HG03565 (cell line): ENCODE measurements around the gene PDE2A.
"Not testable (repeated sequence)": the region's sequence is repeated elsewhere in the genome, so short reads cannot be mapped to it uniquely, and the experiment has no call there.

Experiments
- ATAC-seq: cut with Tn5 transposase; IDR thresholded peaks from one replicate; pipeline ENCODE4 v1.9.1; 2021; ENCODE audit warnings: mild to moderate bottlenecking, moderate library complexity; ENCODE audit not compliant: unreplicated experiment

PDE2A gene

GRCh38 chr11:72578991-72579815 lies 95.0 kb downstream of the PDE2A start:
- no peak for ATAC-seq

DNA sequence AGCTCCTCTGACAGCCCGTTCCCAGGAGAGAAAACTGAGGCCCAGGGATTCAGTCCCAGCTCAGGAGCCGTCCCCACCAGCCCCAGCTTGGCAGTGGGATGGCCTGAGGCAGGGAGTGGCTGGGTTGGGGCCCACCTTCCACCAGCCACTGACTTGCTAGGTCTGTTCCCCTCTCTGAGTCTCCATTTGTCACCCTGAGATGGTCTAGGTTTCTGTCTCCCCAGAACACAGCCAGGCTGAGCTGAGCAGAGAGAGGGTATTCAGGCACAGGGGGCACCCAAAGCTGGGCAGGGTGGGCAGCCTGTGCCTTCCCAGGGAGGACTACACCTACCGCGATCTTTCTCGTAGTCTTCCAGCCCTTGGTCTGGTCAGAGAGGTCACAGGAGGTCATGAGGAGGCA lies 95.7 kb downstream of the PDE2A start:
- no peak for ATAC-seq

DNA sequence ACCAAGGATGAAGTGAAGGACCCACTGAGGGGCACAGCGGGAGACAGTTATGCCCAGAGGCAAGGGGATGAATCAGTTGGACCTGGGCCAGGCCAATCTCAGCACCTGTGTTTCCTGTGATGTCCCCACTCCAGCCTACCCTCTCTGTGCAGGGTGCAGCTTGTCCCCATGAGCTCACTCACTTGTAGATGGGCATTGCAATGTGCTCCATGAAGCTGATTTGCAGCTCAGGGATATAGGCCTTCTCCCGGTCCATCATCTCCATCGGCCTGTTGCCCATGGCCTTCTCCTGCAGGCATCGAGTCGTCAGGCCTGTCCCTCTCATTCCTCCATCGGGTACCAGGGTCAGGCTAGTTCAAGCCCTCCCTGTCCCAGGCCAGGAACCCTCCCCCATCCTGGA lies 96.2 kb downstream of the PDE2A start:
- no peak for ATAC-seq

- no peak for ATAC-seq
Observed at GRCh38 chr11:72577271-72577721, 96.9 kb downstream of the PDE2A start.

DNA sequence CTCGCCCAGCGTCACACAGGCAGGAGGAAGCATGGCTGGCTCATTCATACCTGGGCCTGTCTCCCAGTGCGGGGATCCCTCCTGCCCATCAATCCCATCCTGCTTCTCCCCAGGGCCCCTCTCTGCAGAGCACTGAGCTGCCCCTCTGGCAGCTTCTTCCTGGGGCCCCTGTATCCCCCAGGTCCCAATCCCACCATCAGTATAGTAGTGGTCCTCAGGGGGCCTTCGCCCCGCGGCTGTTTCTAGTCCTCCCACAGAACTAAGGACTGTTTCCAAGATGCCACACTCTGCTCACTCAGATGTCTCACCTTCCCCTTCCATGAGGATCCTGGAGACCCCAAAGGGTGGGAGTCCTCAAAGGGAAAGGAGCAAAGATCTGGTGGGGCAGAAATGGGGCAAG lies 97.6 kb downstream of the PDE2A start:
- ATAC-seq: no peak

- no peak for ATAC-seq
Observed at GRCh38 chr11:72576243-72576595, 98.0 kb downstream of the PDE2A start.

DNA sequence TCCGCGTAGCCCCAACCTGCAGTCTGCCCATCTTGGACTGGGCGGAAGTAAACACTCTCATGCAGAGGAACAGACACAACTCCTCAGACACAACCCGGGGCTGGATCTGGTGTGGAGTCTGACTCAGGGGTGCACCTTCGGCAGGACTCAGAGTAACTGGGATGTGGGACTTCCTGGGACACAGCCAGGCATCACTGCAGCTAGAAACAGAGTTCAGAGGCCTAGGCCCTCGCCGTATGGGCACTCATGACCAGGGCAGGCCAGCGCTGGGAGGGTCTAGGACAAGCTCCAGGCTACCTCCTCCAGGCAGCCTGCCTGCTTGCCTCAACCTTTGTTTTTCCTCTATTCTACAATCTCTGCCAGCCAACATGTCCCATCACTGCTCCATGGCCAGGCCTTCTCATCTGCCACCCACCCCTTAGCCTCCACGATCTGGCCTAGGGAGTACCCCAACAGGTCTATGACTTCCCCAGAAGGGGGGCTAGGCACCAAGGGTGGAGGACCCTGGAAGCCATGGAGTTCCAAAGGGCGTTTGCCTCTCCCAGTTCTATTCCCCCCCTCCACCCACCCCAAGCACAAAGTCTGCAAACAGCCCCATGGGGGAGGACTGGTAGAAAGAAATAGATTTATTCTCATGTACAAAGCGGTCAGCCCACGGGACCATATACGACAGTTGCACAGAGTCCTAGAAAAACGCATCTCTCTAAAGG lies 98.5 kb downstream of the PDE2A start:
- no peak for ATAC-seq

DNA sequence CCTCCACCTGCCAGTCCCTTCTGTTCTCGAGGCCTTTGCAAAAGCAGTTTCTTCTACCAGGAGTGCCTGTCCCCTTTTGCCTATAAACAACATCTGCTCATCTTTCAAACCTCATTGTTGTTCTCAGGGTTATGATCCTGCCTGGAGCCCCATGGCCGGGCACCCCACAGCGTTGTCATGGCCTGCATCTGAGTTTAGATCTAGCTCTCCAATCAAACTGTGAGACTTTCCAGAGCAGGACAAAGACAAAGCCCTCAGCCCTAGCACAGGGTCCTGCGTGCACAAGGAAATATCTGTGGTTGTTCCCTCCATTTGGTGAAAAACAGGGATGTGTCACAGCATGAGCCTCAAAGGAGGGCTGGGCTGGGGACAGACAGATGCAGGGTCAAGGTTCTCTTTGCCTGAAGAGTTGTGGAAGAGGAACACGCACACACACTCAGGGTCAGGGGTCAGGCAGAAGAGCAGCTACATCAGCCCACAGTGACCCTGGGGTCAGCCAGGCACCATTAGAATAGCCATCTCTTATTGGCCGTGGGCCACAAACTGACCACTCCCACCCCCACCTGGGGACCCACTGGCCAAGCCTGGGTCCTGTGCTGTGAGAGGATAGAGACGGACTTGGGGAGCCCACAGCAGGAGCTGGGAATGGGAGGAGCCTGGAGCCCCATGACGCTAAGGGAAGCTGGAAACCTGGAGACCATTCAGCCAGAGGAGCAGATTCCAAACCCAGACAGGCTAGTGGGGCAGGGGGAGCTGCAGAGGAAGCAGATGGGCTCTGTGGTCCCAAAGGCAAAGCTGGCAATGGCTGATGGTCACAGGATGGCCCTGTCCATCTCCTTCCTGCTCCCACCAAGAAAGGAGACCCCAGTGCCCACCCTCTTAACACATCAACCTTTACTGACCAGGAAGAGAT lies 99.4 kb downstream of the PDE2A start:
- no peak for ATAC-seq

GRCh38 chr11:72573855-72574445 lies 100.3 kb downstream of the PDE2A start:
- no peak for ATAC-seq

- ATAC-seq: no peak
Observed at GRCh38 chr11:72573072-72573854, 101.0 kb downstream of the PDE2A start.

- ATAC-seq: not testable (repeated sequence)
Observed at GRCh38 chr11:72572540-72572939, 101.7 kb downstream of the PDE2A start.

DNA sequence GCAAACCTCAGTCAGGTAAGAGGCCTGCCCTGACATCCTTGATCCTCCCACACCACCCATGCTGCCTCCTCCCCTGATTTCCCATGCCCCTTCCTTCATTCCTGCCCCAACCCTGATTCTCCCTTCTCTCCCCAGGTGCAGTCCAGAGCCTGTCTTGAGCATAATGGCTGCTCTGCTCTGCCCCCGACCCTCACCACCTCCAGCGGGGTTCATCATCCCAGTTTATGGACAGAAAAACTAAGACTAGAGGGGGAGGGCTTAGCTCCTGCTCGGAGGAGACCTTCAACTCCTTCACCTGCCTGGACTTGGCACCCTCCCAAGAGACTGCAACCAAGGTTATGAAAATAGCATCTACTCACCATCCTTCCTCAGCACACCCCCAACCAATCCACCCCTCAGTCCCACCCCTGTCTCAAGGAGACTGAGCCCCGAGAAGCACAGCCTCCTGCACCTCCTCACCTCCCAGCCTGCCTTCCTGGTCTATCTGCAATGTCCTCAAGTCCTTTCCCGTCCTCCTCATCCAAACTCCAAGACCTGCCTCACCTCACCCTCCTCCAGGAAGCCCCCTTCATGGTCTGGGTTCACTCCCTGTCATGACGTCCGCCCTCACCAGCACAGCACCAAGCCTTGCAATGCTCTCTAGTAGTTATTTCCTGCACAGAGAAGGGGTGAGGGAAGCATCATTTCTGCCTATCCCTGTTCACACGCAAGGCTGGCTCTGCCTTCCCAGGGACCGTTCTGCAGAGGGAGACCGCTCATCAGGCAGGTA lies 103.1 kb downstream of the PDE2A start:
- no peak for ATAC-seq

GRCh38 chr11:72569966-72570892 lies 104.0 kb downstream of the PDE2A start:
- no peak for ATAC-seq

DNA sequence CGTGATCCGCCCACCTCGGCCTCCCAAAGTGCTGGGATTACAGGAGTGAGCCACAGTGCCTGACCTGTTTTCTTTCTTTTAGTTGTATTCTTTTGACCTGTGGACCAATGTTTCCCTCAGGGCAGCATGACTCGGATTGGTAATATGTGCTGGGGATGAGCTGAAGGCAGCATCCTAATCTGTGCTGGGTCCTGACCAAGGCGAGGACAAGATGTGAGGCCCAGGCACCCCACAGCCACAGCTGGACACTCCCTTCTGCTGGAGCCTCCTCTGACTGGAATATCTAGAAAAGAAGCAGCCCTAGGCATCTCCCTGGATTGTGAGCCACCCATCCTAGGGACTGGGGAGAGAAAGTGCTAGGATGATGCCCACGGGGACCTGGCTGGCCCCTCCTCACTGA lies 105.4 kb downstream of the PDE2A start:
- no peak for ATAC-seq

DNA sequence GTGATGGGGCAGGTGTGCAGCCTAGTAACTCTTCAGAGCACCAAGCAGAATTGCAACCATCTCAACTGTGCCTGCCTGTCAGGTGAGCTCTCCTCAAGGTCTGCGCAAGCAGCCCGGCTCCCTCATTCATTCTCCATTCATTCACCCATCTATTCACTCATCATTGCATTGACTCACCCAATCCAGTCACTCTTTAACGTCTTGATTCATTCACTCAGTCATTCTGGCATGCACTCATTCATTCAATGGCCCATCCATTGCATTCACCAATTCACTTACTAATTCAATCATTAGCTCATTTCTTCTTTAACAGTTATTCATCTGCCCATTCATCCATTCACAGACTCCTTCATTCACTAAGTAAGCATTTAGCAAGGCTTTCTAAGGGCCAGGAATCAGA lies 111.8 kb downstream of the PDE2A start:
- no peak for ATAC-seq

DNA sequence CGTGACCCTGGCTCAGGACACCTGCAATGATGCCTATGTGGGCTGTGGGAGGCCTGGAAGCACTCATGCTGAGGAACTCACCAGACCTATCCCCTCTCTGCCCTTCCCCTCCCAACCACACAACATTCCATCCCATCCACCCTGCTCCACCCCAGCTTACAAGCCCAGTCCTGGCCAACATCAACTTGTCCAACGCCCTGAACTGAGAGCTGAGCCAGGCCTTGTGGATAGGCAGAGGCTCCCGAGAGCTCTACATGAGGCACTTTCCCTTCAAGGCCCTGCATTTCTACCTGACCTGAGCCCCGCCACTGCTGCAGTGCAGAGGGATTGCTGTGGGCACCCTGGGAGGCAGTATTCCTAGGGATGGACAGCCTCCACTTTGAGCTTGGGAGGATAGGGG lies 112.4 kb downstream of the PDE2A start:
- no peak for ATAC-seq

DNA sequence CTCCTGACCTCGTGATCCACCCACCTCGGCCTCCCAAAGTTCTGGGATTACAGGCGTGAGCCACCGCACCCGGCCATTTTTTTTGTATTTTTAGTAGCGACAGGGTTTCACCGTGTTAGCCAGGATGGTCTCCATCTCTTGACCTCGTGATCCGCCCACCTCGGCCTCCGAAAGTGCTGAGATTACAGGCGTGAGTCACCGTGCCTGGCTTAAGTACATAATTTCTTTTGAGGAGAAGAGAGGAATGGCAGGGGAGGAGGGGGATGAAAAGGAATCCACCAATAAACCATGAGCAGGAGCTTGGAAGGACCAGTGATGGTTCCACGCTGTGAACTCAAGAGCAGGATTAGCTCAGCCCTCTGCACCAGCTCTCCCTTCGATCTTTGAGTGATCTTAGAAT lies 113.4 kb downstream of the PDE2A start:
- ATAC-seq: not testable (repeated sequence)

- no peak for ATAC-seq
Observed at GRCh38 chr11:72556433-72556832, 117.8 kb downstream of the PDE2A start.
